HG03280 (cell line): ENCODE results near the gene BPIFB2.
"Not testable (repeated sequence)": the region's sequence is repeated elsewhere in the genome, so short reads cannot be mapped to it uniquely, and the experiment has no call there.

Experiments
- ATAC-seq: cut with Tn5 transposase; IDR thresholded peaks from one replicate; pipeline ENCODE4 v1.9.1; 2021; ENCODE audit warnings: mild to moderate bottlenecking, moderate library complexity; ENCODE audit not compliant: unreplicated experiment

The BPIFB2 gene

DNA sequence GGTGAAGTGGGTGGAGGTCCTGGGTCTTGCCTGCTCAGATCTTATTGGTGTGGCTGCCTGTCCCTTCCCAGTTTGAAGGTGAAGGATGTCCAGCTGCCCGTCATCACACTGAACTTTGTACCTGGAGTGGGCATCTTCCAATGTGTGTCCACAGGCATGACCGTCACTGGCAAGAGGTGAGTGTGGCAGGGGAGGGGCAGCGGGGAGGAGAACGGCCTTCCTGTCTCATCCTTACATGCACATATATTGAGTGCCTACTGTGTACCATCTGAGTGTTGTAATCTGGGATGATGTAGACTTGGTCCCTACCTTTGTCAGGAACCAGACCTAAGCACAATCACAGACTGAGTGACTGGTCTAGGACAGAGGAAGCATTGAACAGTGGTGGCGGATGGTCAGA, 26.6 kb downstream of the BPIFB2 start:
- no peak for ATAC-seq

- no peak for ATAC-seq
Measured at GRCh38 chr20:33034901-33035492, 27.5 kb downstream of the BPIFB2 start.

- ATAC-seq = no peak
Measured at GRCh38 chr20:33037456-33037855, 30.0 kb downstream of the BPIFB2 start.

DNA sequence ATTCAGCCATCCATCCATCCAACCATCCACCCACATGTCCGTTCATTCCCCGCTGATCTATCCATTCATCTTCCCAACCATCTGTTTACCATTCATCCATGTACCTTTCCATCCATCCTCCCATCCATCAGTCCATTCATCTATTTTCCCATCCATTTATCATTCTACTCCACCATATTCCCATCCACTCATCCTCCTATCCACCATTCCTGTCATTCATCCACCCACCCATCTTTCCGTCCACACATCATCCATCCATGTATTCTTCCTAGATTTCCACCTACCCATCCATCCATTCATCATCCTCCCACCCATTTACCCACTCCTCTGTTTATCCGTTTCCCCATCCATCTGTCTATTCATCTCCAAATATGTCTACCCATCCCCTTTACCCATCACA, 30.7 kb downstream of the BPIFB2 start:
- no peak for ATAC-seq

DNA sequence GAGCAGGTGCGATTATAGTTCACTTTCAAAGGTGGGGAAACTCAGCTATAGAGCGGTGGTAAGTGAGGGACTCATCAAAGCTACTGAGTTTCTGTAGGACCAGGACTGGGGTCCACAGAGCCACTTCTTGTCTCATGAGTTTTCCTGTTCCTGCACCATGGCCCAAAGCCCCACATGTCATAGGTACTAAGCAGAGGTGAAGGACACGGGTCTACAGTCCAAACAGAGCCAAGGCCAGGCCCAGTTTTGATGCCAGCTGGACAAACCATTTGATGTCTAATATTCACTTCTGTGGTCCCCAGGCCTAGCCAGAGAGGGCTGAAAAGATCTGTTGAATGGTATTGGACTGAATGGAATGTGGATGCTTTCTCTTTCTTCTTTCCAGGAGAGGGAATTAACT, 34.9 kb downstream of the BPIFB2 start:
- ATAC-seq = no peak

DNA sequence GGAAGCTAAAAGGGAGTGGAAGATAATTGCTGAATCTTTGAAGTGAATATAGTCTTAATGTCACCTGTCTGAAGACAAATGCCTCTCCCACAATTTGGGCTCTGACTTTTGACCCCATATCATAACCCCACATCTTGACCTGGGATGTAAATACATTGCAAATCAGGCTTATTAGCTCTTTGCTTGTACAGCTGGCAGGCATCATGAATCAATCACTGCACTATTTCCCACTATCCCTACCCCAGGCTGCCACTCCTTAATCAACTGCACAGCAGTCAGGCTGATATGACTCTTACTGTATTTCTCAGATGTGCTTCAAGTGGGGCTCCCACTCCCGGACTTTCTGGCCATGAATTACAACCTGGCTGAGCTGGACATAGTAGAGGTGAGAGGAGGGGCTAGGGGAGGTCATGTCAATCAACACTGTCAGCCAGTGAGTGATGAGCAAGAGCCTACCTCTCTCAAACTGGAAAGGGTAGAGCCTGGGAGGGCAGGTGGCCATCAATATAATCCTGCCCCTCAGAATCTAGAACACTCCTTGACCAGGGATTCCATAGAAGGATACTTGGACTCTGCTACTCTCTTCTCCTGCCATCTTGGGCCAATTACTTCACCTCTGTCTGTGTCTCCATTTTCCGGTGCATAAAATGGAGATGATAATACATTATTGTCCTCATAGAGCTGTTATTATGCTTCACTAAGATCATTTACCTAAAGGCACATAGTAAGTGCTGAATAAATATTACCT, 35.7 kb downstream of the BPIFB2 start:
- ATAC-seq = no peak

GRCh38 chr20:33043731-33044181, 36.3 kb downstream of the BPIFB2 start:
- no peak for ATAC-seq

DNA sequence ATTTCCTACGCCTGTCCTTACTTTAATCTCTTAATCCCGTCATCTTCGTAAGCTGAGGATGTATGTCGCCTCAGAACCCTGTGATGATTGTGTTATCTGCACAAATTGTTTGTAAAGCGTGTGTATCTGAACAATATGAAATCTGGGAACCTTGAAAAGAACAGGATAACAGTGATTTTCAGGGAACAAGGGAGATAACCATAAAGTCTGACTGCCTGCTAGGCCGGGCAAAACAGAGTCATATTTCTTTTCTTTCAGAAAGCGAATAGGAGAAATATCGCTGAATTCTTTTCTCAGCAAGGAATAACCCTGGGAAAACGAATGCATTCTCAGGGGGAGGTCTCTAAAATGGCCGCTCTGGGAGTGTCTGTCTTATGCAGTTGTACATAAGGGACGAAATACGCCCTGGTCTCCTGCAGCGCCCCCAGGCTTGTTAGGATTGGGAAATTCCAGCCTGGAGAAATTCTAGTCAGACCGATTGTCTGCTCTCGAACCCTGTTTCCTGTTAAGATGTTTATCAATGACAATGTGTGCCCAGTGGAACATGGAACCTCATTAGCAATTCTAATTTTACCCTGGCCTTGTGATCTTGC, 37.7 kb downstream of the BPIFB2 start:
- not testable (repeated sequence) for ATAC-seq

DNA sequence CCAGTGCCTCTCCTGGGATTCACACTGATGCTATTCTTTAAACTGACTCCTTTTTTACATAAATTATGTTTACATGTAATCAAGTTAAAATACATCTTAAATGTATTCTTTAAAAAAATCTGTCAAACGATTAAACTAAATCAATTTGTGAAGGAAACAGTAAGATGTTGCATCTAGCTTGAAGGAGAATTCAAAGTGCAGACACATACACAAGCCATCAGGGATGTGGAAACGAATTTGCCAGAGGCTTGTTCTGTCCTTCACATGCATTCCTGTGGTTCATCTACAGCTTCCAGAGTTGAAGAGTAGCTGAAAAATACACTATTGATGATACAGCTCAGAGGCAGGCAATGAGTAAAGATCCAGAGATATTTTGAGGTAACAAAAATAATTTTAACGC, 38.9 kb downstream of the BPIFB2 start:
- no peak for ATAC-seq

GRCh38 chr20:33051333-33051732, 43.8 kb downstream of the BPIFB2 start:
- ATAC-seq = no peak

GRCh38 chr20:33053291-33054106, 46.0 kb downstream of the BPIFB2 start, which contains the start of gene BPIFB3:
TSS of gene BPIFB3 (plus strand) at chr20:33053903. CDS start at chr20:33055436, 1,533 bp downstream.
- no peak for ATAC-seq

DNA sequence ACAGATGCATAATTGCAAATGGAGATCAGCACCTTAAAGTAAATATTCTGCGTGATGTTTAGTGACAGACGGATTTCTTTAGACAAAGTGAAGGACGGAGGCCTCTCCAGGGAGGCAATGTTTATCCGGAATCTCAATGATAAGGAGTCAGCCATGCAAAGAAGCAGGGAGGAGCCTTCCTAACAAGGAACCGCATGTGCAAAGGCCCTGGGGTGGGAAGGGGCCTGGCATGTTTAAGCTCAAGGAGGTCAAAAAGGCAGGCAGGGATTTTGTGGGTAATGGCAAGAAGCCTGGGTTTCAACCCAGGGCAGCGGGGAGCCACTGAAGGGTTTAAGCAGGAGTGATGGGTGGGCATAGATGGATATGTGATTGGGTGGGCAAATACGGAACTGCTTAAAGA, 46.9 kb downstream of the BPIFB2 start:
- ATAC-seq = no peak

DNA sequence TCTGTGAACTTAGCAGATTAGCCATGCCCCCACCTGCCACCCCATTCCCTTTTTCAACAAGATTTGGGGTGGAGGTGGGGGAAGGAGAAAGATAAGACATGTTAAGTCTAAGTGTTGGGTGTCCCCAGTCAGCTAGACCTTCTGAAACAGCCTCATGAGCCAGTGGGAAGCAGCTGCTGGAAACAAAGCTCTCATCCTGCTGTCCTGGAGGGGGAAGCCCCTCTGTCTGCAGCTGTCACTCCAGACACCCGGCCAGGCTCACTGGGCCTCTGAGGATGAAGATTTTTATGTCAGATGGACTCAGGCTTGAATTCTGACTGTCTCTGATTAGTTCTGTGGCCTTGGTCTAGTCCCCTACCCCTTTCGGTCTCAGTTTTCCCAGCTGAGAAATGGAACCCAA, 47.3 kb downstream of the BPIFB2 start:
- no peak for ATAC-seq

DNA sequence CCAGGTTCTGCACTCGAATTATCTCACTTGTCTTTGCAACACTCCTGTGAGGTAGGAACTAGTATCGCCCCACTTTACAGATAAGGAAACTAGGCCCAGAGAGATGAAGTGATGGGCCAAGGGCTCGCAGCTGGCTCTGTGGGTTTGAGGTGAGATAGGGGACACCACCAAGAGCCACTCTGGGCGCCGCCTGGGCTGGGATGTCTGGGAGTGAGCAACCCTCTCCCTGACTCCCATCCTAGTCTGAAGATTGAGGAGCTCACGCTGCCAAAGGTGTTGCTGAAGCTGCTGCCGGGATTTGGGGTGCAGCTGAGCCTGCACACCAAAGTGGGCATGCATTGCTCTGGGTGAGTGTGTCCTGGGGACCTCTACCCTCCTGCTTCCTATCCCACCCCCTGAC, 51.6 kb downstream of the BPIFB2 start:
- no peak for ATAC-seq

DNA sequence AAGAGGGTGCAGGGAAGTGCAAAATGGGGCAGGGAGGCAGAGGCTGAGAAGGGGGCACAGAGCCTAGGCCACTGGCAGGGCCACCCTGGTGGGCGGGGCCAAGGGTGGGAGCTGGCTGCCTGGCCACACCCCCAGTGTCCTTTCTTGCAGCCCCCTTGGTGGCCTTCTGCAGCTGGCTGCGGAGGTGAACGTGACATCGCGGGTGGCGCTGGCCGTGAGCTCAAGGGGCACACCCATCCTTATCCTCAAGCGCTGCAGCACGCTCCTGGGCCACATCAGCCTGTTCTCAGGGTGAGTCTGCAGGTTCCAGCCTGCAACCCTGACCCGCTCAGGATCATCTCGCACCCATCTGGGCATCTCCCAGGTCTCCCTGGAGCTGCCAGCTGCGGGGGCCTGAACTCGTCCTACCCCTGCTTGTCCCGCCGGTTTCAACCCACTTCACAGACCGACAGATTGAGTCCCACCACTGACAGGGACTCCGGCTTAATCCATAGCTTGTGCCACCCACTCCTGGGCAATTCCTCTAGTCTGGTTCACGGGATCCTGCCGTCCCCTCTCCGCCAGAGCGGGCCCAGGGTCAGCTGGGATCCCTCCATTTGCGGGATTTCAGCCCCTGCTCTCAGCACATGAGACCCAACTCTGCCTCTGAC, 52.4 kb downstream of the BPIFB2 start:
- ATAC-seq = no peak

GRCh38 chr20:33061658-33062028, 54.1 kb downstream of the BPIFB2 start:
- ATAC-seq = no peak

DNA sequence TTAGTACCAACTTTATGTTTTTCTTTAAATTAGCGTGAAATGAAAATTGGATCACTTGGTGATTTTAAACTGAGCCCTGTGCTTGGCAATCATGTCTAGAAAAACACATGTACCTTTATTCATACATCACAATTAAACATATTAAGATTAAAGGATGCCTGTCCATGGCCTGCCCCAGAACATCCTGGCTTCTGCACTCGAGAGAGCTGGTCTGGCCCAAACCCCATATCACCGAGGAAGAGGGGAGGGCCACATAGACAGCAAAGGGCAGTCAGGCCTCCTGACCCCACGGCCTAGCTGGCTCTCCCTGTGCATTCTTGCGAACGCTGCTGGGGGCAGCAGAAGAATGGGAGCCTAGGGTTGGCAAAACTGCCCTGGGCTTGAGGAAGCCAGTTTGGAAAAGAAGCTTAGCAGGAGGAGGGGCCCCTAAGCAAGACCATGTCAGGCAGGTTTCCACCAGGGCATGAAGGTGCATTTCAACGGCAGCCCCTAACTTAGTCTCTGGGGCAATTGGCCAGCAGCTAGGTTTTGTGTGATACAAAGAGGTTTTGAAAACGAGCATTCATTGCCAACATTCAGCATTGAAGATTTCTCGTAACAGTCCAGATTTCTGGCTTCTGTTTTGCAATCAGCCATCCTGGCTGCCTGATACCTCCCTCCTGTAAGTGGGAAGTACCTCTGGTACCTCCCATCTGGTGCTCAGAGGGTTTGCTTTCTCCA, 54.8 kb downstream of the BPIFB2 start:
- ATAC-seq = no peak

DNA sequence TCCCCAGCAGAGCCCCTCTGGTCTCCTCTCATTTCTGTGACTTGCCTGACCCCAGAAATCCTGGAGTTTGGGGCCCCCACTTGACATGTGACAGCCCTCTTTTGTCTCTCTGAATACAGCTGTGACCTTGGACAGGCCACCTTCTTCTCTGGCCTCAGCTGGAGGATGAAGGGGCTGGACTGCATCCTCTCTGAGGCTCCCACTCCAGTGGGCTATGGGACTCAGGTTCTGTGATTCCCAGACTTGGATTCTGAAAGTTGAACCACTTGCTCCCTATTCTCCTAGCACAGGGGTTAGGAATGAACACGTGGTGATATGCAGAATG, 55.3 kb downstream of the BPIFB2 start:
- ATAC-seq = no peak

DNA sequence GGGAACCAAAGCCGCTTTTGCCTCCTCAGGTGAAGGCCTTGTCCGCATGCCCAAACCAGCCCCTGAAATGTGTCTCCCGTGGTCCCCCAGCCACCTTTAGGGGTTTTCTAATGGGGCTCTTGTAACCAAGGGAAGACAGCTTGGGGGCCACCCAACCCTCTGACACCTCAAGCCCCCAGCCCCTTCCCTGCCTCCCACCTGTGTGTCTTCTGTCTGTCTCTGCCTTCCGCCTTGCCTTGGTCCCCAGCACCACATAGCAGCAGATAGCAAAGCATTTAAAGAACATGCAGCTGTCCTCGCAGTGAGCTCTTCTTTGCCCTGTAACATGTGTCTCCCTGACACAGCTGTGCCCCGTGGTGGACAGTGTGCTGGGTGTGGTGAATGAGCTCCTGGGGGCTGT, 55.8 kb downstream of the BPIFB2 start:
- ATAC-seq = no peak

DNA sequence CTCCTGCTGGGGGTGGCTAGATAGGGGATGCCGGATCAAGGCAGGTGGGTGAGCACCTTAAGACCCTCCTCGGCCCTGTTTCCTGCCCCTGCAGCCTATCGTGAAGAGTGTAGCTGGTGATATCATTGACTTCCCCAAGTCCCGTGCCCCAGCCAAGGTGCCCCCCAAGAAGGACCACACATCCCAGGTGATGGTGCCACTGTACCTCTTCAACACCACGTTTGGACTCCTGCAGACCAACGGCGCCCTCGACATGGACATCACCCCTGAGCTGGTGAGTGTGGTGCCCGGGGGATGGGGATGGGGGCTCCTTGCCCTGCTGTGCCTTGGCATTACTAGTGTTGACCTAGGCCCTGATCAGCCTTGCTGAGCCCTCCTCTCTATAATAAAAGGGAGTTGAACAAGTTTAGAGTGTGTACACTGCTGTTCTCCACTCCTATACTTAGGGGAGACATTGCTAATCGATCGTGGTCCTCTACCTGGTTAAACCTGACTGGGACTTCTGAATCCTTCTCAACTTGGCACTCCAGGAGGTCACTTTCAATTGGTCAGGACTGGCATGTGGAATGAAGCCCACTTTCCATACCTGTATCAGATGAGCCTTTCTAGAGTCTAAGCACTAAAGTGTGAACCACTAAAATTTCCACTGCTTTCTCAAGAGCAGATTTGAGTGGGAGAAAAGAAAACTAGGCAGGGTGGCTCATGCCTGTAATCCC, 57.2 kb downstream of the BPIFB2 start:
- no peak for ATAC-seq
